ENCODE results near the gene MCRIP2.
A peak's percentile ranks its signal among the peaks of the same experiment; 100 is the strongest.
"Not testable (repeated sequence)": the region's sequence is repeated elsewhere in the genome, so short reads cannot be mapped to it uniquely, and the experiment has no call there.

The MCRIP2 gene

DNA sequence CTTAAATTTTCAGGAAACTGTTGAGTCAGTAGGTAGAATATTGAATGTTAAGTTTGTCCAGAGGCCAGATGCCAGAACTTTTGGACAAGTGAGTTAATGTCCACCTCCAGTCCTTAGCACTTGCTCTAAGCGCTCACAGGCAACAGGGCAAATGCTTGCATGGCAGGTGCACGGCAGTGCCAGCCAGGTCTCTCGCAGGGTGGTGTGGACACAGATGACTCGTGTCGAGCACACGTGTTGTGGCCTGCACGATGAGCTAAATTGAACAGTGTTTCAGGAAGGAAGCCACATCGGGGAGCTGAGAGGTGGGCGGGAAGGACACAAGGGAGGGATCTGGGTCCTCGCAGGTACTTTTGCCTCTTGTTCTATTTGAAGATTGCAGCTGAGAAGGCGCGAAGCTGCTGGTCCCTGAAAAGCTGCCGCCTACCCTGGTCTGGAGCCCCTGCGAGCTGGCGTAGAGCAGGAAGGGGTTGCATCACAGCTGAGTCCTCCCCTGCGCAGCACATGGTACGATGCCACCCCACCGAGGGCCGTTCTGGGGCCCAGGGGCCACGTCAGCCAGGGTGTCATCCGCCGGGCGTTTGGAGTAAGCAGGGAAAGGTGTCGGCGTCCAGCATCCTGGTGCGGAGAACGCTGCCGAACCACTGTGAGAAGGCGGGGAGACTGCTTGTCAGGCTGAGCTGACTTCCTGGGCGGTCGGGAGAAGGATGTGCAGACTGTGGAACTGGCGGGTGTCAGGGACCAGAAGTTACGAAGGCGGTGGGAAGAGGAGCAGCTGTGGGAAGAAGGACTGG is 45.5 kb upstream of the MCRIP2 start:
- TF ChIP-seq CTCF (IDR thresholded peaks at IDR 0.05; ENCODE audit: low read depth, low read length, missing control alignments) = no peak
- in situ Hi-C loops (cut with HindIII; ENCODE audit: low sequenced_read_pairs) = no loop called here
- no peak for DNase-seq (ENCODE audit: low read depth)
- no peak overlapping the region for H3K4me3 ChIP-seq (ENCODE audit: low read depth, low read length)

- no peak for TF ChIP-seq CTCF (IDR thresholded peaks at IDR 0.05; ENCODE audit: low read depth, low read length, missing control alignments)
- in situ Hi-C loops (cut with HindIII; ENCODE audit: low sequenced_read_pairs) = no loop called here
- H3K4me3 ChIP-seq (ENCODE audit: low read depth, low read length) = no peak overlapping the region
- DNase-seq (ENCODE audit: low read depth) = no peak
Measured at GRCh38 chr16:596736-597060, 44.9 kb upstream of the MCRIP2 start.

GRCh38 chr16:597655-598054 is 44.0 kb upstream of the MCRIP2 start:
- DNase-seq (ENCODE audit: low read depth); in situ Hi-C loops (cut with HindIII; ENCODE audit: low sequenced_read_pairs); H3K4me3 ChIP-seq (ENCODE audit: low read depth, low read length): not testable (repeated sequence)

- DNase-seq (ENCODE audit: low read depth) = no peak
- no peak for TF ChIP-seq CTCF (IDR thresholded peaks at IDR 0.05; ENCODE audit: low read depth, low read length, missing control alignments)
- in situ Hi-C loops (cut with HindIII; ENCODE audit: low sequenced_read_pairs) = no loop called here
- H3K4me3 ChIP-seq (ENCODE audit: low read depth, low read length) = no peak overlapping the region
Measured at GRCh38 chr16:598823-599739, 42.5 kb upstream of the MCRIP2 start.

GRCh38 chr16:600781-601180 is 40.8 kb upstream of the MCRIP2 start:
- DNase-seq (ENCODE audit: low read depth) = no peak
- in situ Hi-C loops (cut with HindIII; ENCODE audit: low sequenced_read_pairs) = no loop called here
- H3K4me3 ChIP-seq (ENCODE audit: low read depth, low read length) = no peak overlapping the region
- peak; percentile 50 for TF ChIP-seq CTCF (IDR thresholded peaks at IDR 0.05; ENCODE audit: low read depth, low read length, missing control alignments)

- no peak for TF ChIP-seq CTCF (IDR thresholded peaks at IDR 0.05; ENCODE audit: low read depth, low read length, missing control alignments)
- in situ Hi-C loops (cut with HindIII; ENCODE audit: low sequenced_read_pairs) = no loop called here
- no peak overlapping the region for H3K4me3 ChIP-seq (ENCODE audit: low read depth, low read length)
- DNase-seq (ENCODE audit: low read depth) = no peak
Measured at GRCh38 chr16:603933-604332, 37.7 kb upstream of the MCRIP2 start.
